Measurements from ENCODE around the gene FBXO9.

Gene FBXO9

DNA sequence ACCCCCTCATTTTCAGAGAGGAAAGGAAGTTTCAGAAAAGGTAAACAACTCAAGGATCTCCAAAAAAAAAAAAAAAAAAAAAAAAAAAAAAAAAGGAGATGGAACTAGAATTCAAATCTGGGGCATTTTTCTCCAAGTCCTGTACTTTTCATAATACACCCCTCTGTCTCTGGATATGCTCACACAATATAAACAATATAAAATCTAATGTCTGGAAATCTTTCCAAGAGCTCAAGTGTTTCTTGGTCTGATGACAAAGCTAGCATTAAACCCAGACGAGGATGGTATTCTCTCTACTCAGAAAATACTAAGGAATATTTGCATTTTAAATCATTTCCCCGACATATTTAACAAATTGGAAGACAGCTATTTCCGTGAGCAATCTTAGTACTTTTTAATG, 77.6 kb downstream of the FBXO9 start:
- no peak for DNase-seq

DNA sequence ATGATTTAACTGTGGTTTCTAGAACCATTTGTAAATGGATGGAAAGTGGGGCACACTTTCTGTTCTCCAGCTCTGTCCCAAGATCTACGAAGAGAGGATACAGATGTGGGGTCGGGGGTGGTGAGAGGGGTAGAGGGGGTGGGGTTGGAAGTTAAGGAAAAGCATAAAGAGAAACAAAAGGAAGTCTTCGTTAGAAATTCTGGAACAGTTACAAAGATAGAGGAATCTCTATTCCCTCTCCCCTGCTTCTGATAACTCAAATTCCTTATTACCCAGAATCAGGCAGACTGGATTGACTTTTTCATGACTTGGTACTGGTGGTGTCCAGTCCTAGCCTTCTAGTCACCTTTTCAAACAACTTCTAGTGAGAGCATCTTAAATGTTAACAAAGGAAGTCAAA, 78.5 kb downstream of the FBXO9 start:
- no peak for DNase-seq

DNA sequence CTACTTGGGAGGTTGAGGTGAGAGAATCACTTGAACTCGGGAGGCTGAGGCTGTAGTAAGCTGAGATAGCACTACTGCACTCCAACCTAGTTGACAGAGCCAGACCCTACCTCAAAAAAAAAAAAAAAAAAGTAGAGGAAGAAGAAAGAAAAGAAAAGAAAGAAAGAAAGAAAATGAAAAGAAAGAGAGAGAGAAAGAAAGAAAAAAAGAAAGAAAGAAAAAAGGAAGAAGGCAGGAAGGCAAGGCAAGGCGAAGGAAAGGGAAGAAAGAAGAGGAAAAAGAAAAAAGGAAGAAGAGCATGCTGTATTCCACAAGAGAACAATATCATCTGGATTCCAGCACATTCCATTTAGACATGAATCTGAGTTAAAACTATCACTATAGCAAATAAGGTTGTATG, 79.6 kb downstream of the FBXO9 start:
- DNase-seq: no peak

DNA sequence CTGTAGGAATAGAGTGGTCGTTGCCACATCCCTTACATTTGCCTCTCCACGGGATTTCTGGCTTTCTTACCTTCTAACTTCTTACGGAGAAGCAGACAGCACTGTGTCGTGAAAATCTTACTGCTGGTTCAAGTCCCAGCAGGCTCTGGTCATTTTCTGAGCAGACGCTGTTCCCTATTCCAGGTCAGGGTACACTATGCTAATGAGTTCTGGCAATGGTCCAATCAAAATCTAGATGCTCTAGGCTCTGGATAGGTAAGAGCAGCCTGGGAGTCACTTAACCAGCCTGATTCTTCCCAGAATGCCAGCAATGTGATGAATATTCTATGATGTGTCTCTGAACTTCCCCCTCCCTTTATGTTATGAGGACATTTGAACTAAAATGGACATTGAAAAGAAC, 83.5 kb downstream of the FBXO9 start, which contains the start of gene GCM1:
GCM1 (minus strand) TSS at position 158 of the 400 bp plus-strand sequence. CDS start 3,209 bp downstream, outside the sequence.
- DNase-seq: no peak
